Eye (tissue), 1 donor: Measurements from ENCODE around the gene YTHDC2.
A peak's percentile ranks its signal among the peaks of the same experiment; 100 is the strongest.
"Not testable (repeated sequence)": the region's sequence is repeated elsewhere in the genome, so short reads cannot be mapped to it uniquely, and the experiment has no call there.

Experiments
- DNase-seq: peaks from one replicate; pipeline ENCODE4 v3.0.0-alpha.2; 2015

Gene YTHDC2

DNA sequence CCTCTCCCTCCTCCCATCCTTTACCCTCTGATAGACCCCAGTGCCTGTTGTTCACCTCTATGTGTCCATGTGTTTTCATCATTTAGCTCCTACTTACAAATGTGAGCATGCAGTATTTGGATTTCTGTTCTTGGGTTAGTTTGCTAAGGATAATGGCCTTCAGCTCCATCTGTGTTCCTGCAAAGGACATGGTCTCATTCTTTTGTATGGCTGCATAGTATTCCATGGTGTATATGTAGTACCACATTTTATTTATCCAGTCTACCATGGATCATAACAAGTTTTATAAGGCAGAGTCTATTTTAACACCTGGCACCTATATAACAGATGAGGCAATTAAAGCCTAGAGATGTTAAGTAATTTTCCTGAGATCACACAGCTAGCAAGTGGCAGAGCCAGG is 7.4 kb downstream of the YTHDC2 start:
- no peak for DNase-seq

DNA sequence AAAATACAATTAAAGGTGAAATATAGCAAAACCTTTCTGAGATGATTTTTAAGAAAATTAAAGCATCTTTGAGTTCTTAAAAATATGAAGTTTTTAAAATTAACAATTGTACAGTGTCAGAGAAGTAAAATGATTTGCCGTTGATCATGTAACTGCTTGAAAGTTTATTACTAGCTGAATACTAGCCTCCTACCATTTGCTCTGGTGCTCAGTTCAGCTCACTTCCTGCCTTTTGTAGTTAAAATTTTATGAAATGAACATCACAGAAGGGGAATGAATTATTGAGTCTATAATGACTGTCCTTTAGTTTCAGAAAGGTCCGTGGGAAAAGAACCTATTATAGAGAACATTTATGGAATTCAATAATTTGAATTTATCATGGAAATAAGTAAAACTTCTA is 9.7 kb downstream of the YTHDC2 start:
- DNase-seq = no peak

DNA sequence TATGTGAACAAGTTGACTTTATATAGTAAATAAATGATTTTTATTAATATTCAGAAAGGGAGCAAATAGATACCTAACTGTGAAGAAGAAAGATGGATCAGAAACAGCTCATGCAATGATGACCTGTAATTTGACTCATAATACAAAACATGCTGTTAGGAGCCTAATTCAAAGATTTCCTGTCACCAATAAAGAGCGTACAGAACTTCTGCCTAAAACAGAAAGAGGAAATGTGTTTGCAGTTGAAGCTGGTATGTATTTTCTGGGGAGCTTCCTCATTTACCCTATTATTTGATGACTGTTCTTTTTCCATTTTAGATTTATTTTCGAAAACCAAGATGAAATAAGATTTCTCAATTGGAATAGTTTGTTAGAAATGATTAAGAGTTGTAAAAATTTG is 11.4 kb downstream of the YTHDC2 start:
- no peak for DNase-seq

- no peak for DNase-seq
Measured at GRCh38 chr5:113526421-113526820, 12.9 kb downstream of the YTHDC2 start.

- DNase-seq = no peak
Measured at GRCh38 chr5:113527746-113528145, 14.3 kb downstream of the YTHDC2 start.

DNA sequence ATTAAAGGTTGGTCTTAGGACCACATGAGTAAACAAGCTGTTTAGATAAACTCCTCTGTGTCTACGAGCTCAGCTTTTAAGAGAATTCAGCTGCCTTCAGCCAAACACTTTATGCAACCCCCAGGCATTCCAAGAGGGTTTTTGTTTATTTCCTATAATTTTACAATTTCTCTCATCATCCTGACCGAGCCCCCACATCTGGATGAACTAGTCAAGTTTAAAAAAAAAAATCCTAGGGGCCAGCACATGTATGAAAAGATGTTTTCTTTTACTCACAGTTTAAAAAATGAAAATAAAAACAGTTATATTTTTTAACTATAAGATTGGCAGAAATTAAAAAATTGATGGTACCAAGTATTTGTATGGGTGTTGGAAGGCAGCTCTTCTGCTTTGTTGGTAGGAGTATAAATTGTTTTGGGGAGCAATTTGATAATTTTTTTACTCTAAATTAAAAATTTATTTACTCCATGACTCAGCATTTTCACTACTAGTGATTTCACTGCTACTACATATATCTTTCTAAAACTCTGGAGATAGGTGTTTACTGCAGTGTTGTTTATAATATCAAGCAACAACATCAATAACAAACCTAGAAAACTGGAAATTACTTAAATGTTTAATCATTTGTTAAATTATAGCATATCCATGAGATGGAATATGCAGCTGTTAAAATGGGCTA is 18.1 kb downstream of the YTHDC2 start:
- peak; percentile 17 for DNase-seq

GRCh38 chr5:113538313-113538712 is 24.8 kb downstream of the YTHDC2 start:
- no peak for DNase-seq

DNA sequence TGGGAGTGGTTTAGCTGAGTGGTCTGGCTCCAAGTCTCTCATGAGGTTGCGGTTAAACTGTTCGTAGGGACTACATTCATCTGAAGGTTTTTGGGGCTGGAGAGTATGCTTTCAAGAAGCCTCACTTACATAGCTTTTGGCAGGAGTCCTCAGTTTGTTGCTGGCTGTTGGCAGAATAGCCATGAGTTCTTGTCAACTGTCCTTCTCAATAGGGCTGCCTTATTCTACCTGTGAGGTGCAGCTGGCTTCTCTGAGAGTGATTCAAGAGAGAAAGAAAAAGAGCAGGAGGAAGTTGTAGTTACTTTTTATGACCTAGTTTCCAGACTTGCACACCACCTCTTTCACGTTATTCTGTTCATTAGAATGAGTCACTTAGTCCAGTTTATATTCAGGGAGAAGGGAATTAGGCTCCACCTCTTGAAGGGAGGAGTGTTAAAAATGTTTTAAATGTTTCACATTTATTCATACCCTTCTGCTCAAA is 33.2 kb downstream of the YTHDC2 start:
- no peak for DNase-seq

DNA sequence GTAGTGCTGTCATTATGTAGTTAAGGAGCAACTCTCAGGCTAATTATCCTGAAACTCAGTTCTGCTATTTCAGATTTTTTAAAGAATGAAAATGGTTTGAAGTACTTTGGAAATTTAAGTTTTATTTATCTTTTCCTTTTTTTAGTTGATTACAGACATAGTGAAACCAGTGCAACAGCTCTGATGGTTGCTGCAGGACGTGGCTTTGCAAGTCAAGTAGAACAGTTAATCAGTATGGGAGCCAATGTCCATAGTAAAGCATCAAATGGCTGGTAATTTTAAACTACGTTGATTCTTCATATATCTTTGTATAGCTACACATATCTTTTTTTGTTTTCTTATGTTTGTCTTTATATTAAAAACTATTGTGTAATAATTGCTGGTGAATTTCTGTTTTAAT is 34.9 kb downstream of the YTHDC2 start:
- no peak for DNase-seq

GRCh38 chr5:113552137-113552536 is 38.6 kb downstream of the YTHDC2 start:
- no peak for DNase-seq

DNA sequence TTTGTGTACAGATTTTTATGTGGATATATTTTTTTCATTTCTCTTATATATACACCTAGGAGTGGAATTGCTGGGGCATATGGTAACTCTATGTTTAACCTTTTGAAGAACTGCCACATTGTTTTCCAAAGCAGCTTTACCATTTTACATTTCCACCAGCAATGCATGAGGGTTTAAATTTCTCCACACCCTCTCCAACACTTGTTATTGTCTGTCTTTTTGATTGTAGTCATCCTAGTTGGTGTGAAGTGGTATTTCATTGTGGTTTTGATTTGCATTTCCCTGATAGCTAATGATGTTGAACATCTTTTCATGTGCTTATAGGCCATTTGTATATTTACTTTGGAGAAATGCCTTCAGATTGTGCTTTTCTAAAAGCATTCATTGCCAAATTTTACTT is 39.1 kb downstream of the YTHDC2 start:
- DNase-seq = no peak

DNA sequence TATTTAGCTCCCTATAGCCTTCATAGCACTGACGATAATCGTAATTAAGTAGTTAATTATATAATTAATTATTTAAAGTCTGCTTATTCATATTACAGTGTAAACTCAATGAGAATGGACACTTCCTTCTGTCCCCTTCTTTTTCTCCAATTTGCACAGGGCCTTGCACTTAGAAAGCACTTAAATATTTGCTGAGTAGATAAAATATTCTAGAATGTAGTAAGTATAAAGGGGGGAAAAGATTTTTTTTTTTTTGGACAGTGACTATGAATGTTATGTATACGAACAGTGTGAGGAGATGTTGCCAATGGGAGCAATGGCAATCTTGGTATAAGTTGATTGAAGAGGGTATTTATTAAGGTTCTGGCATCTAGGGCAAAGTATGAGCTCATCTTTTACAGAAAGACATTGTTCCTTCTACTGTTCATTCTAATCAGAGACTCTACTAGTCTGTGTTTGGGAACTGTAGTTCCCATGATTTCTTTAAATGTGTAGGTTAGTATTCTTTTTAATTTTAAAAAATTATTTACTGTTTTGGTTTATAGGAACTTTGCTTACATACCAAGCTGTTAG is 49.4 kb downstream of the YTHDC2 start:
- DNase-seq = no peak

GRCh38 chr5:113569396-113569795 is 55.9 kb downstream of the YTHDC2 start:
- no peak for DNase-seq

GRCh38 chr5:113572716-113573115 is 59.2 kb downstream of the YTHDC2 start:
- DNase-seq = no peak

- no peak for DNase-seq
Measured at GRCh38 chr5:113574417-113574816, 60.9 kb downstream of the YTHDC2 start.

DNA sequence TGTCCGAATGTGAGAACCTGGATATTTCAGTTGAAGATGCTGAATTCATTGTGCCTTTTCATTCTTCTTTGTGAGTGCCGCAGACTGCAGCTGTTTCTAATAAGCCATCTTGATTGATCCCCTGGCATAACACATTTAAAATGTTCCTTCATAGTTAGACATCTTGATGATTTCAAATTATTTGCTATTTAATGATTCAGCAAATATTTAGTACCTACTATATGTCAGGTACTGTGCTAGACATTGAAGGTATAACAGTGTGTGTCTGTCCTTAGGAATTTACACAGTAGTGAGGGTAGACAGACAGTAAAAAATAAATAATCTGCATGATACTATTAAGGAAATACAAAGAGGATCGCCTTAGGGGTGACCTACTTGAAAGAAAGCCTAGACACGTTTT is 61.6 kb downstream of the YTHDC2 start:
- no peak for DNase-seq

- DNase-seq = no peak
Measured at GRCh38 chr5:113578091-113578490, 64.6 kb downstream of the YTHDC2 start.

- no peak for DNase-seq
Measured at GRCh38 chr5:113581388-113581787, 67.9 kb downstream of the YTHDC2 start.

DNA sequence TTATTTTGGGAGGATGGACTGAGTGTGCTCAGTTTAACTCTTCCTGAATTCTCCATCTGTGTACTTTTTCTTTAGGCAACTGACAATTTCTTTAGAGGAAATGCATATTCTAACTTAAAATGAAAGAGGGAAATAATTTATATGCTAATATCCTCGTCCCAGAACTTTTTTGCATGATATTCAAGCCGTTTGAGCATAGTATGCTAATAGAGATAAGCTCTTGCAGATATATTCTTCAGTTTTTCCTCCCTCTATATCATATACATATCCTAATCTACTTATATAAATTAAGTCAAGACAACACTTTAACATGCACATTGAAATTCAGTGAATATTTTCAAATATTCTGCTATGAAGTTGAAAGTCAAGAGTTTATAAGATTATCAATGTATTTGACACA is 84.7 kb downstream of the YTHDC2 start:
- no peak for DNase-seq

DNA sequence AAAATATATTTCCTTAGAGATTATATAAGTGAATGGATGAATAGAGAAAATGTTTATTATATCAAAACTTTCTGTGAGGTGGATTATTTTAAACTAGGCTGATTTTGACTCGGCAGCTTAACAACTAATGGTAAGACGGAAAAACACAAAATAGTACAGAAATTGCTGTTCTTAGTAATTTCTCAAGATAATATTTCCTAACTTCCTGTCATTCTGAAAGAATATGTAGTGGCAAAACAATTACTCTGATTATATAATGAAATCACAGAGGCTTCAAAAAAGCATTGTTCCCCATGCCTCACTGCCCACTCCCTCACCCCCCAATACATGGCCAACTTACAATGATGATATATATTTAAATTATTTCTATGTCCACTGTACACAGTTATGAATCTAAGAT is 85.4 kb downstream of the YTHDC2 start:
- DNase-seq = no peak

- DNase-seq = no peak
Measured at GRCh38 chr5:113600255-113600905, 86.9 kb downstream of the YTHDC2 start.

DNA sequence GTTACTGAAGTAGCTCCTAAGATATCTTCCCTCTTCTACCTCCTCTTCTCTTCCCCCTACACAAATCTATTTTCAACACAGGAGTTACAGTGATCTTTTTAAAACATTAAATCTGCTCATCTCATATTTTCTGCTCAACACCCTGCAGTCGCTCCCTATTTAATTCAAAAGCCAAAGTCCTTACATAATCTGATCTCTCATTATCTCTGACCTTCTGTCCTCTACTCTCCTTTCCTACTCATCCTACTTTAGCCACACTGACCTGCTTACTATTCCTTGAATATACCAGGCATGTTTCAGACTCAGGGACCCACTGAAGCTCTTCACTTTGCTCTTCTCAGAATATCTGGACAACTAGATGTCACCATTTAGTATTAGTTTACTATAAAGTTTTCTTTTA is 87.9 kb downstream of the YTHDC2 start:
- no peak for DNase-seq

DNA sequence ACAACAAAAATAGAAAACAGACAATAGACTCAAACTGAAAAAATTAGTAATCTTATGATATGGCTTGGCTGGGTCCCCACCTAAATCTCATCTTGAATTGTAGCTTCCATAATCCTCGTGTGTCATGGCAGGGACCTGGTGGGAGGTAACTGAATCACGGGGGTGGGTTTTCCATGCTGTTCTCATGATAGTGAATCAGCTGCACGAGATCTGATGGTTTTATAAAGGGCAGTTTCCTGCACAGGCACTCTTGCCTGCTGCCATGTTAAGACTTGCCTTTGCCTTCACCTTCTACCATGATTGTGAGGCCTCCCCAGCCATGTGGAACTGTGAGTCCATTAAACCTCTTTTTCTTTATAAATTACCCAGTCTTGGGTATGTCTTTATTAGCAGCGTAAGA is 89.8 kb downstream of the YTHDC2 start:
- not testable (repeated sequence) for DNase-seq
